HEK293T (cell line): ENCODE measurements around the gene ZNF573.

Experiments used
- CTCF ChIA-PET: fragments of 350-600 bp; formaldehyde crosslinking; extraction: SDS; loops from one replicate; lab custom pipeline; 2021; ENCODE audit warnings: antibody characterized with exemption, inconsistent platforms; lab: Yijun Ruan, JAX
- POLR2A ChIA-PET: fragments of 350-600 bp; formaldehyde crosslinking; extraction: SDS; loops from one replicate; lab custom pipeline; 2020; ENCODE audit warnings: antibody characterized with exemption, inconsistent platforms; lab: Yijun Ruan, JAX
- DNase-seq: peaks from one replicate; pipeline ENCODE4 v3.0.0; 2012; ENCODE audit warnings: mixed read lengths; ENCODE audit errors: extremely low spot score
- ARNT ChIP-seq: fragments of 450-650 bp; IDR thresholded peaks from 2 replicates; pipeline ENCODE4 v1.6.1; 2017; ENCODE audit warnings: mild to moderate bottlenecking
- BHLHE40 ChIP-seq: fragments of 450-650 bp; IDR thresholded peaks from 2 replicates; pipeline ENCODE4 v1.6.1; 2016; ENCODE audit warnings: mild to moderate bottlenecking, moderate library complexity, borderline replicate concordance
- CTBP1 ChIP-seq: fragments of 450-650 bp; IDR thresholded peaks from 2 replicates; pipeline ENCODE4 v1.6.1; 2016; ENCODE audit warnings: borderline replicate concordance
- ELF4 ChIP-seq: fragments of 450-650 bp; IDR thresholded peaks from 2 replicates; pipeline ENCODE4 v1.6.1; 2017; ENCODE audit warnings: antibody characterized with exemption
- FOXA1 ChIP-seq: fragments of 450-650 bp; IDR thresholded peaks from 2 replicates; pipeline ENCODE4 v1.6.1; 2016; ENCODE audit warnings: mild to moderate bottlenecking
- FOXK2 ChIP-seq: fragments of 450-650 bp; IDR thresholded peaks from 2 replicates; pipeline ENCODE4 v1.6.1; 2016; ENCODE audit warnings: mild to moderate bottlenecking
- FOXM1 ChIP-seq: fragments of 450-650 bp; IDR thresholded peaks from 2 replicates; pipeline ENCODE4 v1.6.1; 2017; ENCODE audit warnings: mild to moderate bottlenecking, borderline replicate concordance
- HDGF ChIP-seq: fragments of 450-650 bp; IDR thresholded peaks from 2 replicates; pipeline ENCODE4 v1.6.1; 2017; ENCODE audit warnings: antibody characterized with exemption, borderline replicate concordance
- L3MBTL2 ChIP-seq: fragments of 450-650 bp; conservative IDR thresholded peaks from 2 replicates; pipeline ENCODE4 v1.6.1; 2016; ENCODE audit warnings: mild to moderate bottlenecking
- LEF1 ChIP-seq: fragments of 450-650 bp; IDR thresholded peaks from 2 replicates; pipeline ENCODE4 v1.6.1; 2017; ENCODE audit warnings: mild to moderate bottlenecking, borderline replicate concordance
- NFRKB ChIP-seq: fragments of 450-650 bp; IDR thresholded peaks from 2 replicates; pipeline ENCODE4 v1.6.1; 2016; ENCODE audit warnings: mild to moderate bottlenecking, moderate library complexity
- SP1 ChIP-seq: fragments of 450-650 bp; IDR thresholded peaks from 2 replicates; pipeline ENCODE4 v1.6.1; 2017
- SUZ12 ChIP-seq: fragments of 450-650 bp; IDR thresholded peaks from 2 replicates; pipeline ENCODE4 v1.6.1; 2016; ENCODE audit warnings: mild to moderate bottlenecking
- TARDBP ChIP-seq: fragments of 450-650 bp; IDR thresholded peaks from 2 replicates; pipeline ENCODE4 v1.6.1; 2016
- ZNF384 ChIP-seq: fragments of 450-650 bp; IDR thresholded peaks from 2 replicates; pipeline ENCODE4 v1.6.1; 2016
- TF ChIP-seq, protein P1 (sequence below): fragments of 450-650 bp; IDR thresholded peaks from 2 replicates; pipeline ENCODE4 v1.6.1; 2016

The ZNF573 gene

GRCh38 chr19:37719927-37720265 is 59.5 kb downstream of the ZNF573 start:
- TF ChIP-seq SUZ12 (no peak), FOXA1 (no peak)
- no peak for DNase-seq
- ChIA-PET POLR2A (interaction anchor here (1.1 to 1.7 kb wide), 2 partner anchors 60 to 125 kb away, joined by 3 to 8 read pairs; partner anchors contain the start of genes ZNF540, ZNF571 and ZNF573), CTCF (no interaction called here)

DNA sequence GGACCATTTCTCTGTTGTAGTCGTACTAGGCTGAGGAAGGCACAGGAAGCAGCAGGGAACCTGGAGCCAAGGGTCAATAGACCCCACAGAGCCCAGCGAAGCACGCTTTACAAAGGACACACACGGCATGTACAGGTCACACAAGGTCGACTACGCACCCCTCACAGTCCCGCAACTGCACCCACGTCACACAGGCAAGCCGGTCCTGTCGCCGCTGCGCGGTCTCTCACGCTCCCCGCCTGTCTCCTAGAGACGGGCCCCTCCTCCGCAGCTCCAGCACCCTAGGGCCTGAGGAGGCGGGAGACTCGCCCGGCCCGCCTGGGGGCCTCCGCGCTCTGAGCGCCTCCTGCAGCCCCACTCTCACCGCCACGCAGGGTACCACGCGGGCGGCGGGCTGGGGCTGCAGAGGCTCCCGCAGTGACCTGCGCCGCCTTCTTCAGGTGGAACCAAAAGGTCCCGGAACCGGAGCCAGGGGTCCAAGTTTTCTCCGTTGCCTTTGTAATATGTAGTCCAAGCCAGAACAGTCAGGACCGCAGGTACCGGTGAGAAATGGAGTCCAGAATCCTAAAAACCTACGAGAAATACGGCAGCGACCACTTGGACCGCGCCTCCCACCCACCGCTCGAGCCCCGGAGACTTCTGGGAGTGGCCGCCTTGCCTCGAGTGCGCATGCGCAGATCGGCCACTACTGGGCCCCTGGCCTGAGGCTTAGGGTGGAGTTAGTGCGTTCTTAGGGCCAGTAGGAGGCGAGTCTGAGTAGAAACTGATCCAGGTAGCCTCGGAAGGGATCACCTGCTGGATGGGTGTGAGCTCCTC is 60.1 kb downstream of the ZNF573 start, which contains the start of gene ZNF607:
TSS of gene ZNF607 (minus strand) at position 651 of the 816 bp plus-strand sequence. CDS start 8,143 bp downstream, outside the sequence.
- TF ChIP-seq L3MBTL2 (peak; percentile 48), ZNF384 (no peak)
- ChIA-PET POLR2A (interaction anchor here (1.1 to 1.7 kb wide), 2 partner anchors 60 to 125 kb away, joined by 3 to 8 read pairs; partner anchors contain the start of genes ZNF540, ZNF571 and ZNF573), CTCF (no interaction called here)
- DNase-seq = peak; percentile 94

DNA sequence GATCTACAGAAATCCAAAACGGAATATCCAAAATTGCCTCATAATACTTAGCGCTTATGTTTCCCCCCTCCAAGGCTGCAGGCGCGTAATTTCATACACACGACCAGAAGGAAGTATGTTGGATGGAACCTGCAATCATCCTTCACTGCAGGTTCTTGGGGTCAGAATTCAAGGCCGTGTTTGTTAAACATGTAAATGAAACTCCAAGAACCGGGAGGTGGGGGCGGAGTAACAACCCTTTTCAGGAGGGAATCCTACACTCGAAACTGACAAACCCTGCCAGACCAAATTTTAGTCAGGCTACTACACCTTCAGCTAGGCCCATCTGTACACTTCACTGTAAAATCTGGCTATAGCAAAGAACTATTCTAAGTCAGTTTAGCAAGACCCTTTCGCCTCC is 61.1 kb downstream of the ZNF573 start:
- POLR2A ChIA-PET = interaction anchor here (1.7 kb wide), 1 partner anchor 61 kb away, joined by 8 read pairs; the partner anchor contains the start of gene ZNF573
- TF ChIP-seq TARDBP (no peak), L3MBTL2 (no peak), BHLHE40 (no peak), SUZ12 (no peak), FOXM1 (no peak), ZNF384 (no peak), SP1 (no peak), NFRKB (no peak), ARNT (no peak), CTBP1 (no peak), ELF4 (no peak), HDGF (no peak), FOXA1 (no peak), LEF1 (no peak), FOXK2 (no peak)
- TF ChIP-seq, protein P1, sequence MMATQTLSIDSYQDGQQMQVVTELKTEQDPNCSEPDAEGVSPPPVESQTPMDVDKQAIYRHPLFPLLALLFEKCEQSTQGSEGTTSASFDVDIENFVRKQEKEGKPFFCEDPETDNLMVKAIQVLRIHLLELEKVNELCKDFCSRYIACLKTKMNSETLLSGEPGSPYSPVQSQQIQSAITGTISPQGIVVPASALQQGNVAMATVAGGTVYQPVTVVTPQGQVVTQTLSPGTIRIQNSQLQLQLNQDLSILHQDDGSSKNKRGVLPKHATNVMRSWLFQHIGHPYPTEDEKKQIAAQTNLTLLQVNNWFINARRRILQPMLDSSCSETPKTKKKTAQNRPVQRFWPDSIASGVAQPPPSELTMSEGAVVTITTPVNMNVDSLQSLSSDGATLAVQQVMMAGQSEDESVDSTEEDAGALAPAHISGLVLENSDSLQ = no peak
- no peak for DNase-seq
- CTCF ChIA-PET = no interaction called here

DNA sequence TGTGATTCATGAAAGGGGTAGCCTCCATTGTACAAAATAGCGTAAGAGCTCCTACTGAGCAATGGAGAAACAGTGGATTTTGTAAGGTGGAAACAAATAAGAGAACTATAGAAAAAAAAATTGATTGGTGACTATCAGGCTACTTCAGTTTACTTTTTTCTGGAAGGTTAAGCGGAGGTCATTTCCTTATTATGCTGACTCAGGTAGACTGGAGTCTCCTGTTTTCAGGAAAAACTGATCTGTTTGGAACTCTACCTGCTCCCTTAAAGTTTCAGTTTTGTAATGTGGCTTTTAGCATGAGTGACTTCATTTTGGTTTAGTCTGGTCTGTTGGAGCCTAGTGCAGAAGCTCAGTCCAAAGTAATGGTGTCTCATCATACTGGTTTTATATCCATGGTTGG is 63.2 kb downstream of the ZNF573 start:
- TF ChIP-seq L3MBTL2 = no peak
- no peak for TF ChIP-seq NFRKB
- no peak for TF ChIP-seq TARDBP
- TF ChIP-seq ELF4 = no peak
- no peak for TF ChIP-seq FOXM1
- no peak for TF ChIP-seq CTBP1
- no peak for TF ChIP-seq HDGF
- TF ChIP-seq, protein P1 = no peak
- no peak for TF ChIP-seq FOXK2
- no peak for TF ChIP-seq SP1
- CTCF ChIA-PET = no interaction called here
- no peak for DNase-seq
- POLR2A ChIA-PET = no interaction called here

DNA sequence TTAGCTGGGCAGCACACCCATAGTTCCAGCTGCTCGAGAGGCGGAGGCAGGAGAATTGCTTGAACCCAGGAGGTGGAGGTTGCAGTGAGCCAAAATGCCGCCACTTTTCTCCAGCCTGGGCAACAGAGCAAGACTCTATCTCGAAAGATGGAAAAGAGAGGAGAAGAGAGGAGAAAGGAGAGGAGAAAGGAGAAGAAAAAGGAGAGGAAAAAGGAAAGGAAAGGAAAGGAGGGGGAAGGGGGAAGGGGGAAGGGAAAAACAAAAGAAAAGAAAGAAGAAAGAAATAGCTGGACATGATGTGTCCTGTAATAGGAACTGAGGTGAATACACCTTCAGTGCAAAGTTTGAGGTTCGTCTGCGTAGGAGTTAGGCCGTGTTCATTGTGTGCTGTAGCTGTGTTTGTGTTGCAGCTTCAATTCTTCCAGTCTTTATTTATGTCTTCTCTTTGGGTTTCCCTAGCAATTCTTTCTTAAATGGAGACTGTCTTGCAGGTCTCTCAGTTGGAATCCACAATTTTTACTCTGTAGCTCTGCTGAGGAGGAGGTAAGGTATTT is 73.3 kb downstream of the ZNF573 start:
- POLR2A ChIA-PET = no interaction called here
- no peak for DNase-seq
- CTCF ChIA-PET = no interaction called here
- TF ChIP-seq FOXK2 (no peak), L3MBTL2 (no peak), ZNF384 (no peak), TARDBP (no peak), BHLHE40 (no peak), LEF1 (no peak), SUZ12 (no peak)
- TF ChIP-seq, protein P1 = no peak

DNA sequence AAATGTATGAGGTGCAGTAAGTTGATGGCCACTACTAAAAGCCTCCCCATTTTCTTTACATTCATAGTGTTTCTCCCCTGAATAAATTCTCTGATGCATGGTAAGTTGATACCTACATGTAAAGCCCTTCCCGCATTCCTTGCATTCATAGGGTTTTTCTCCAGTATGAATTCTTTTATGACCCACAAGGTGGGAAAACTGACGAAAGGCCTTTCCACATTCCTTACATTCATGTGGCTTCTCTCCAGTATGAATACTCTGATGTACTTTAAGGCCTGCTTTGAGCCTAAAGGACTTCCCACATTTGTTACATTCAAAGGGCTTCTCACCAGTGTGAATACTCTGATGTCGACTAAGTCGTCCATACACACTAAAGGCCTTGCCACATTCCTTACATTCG is 80.3 kb downstream of the ZNF573 start:
- CTCF ChIA-PET = no interaction called here
- POLR2A ChIA-PET = no interaction called here
- no peak for TF ChIP-seq SP1
- no peak for TF ChIP-seq L3MBTL2
- no peak for TF ChIP-seq ZNF384
- no peak for DNase-seq

DNA sequence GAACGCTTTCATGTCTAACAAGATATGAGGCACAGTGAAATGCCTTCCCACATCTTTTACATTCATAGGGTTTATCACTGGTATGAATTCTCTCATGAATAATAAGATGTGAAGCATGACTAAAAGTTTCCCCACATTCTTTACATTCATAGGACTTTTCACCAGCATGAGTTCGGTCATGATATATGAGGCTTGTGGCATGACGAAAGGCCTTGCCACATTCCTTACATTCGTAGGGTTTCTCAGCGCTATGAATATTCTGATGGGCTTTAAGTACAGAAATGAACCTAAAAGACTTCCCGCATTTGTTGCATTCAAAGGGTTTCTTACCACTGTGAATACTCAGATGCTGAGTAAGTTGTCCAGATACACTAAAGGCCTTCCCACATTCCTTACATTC is 81.2 kb downstream of the ZNF573 start:
- CTCF ChIA-PET = no interaction called here
- POLR2A ChIA-PET = no interaction called here

More for the DNA sequence above, 81.2 kb downstream of the ZNF573 start:
- TF ChIP-seq LEF1 (no peak), FOXM1 (no peak), ELF4 (no peak), FOXA1 (no peak), BHLHE40 (no peak)
- DNase-seq = no peak
